ENCODE measurements around the gene ABTB2. TPM values are rescaled to one million over a fixed set of nuclear protein-coding genes. Genes with fewer than 3 reads are reported as not detected.

The ABTB2 gene
- total RNA-seq, 1 donor from 2014 or later = 24.7 TPM

GRCh38 chr11:34379079-34379478 is 21.3 kb upstream of the ABTB2 start:
- intact Hi-C loops (cut with micrococcal nuclease) = no loop called here
- Histone ChIP-seq H3K36me3 (no peaks in the 10 kb centered on the region), H3K27me3 (ENCODE audit: low read depth) (no peaks in the 10 kb centered on the region), H3K4me1 (no peaks in the 10 kb centered on the region), H3K4me3 (no peak overlapping the region), H3K27ac (replicated peaks) (no peak overlapping the region), H3K9me3 (replicated peaks) (peaks cover 46% of the 10 kb centered on the region)
- DNase-seq = no peak
- TF ChIP-seq CTCF (IDR thresholded peaks at IDR 0.05; ENCODE audit: borderline replicate concordance) = no peak

DNA sequence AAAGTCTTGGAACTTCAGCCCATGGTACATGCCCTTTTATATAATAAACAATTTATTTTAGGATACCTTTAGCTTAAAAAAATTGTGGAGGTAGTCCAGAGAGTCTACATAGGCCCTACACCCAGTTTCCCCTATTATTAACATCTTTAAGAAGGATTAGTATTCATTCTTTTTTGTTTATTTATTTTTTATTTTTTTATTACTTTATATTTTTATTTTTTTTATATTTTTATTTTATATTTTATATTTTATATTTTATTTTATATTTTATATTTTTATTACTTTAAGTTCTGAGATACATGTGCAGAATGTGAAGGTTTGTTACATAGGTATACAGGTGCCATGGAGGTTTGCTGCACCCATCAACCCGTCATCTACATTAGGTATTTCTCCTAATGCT is 15.9 kb upstream of the ABTB2 start:
- Histone ChIP-seq H3K27ac (replicated peaks) (no peak overlapping the region), H3K4me1 (no peaks in the 10 kb centered on the region), H3K36me3 (no peaks in the 10 kb centered on the region), H3K4me3 (no peak overlapping the region), H3K27me3 (ENCODE audit: low read depth) (no peaks in the 10 kb centered on the region), H3K9me3 (replicated peaks) (peaks cover 40% of the 10 kb centered on the region)
- TF ChIP-seq CTCF (IDR thresholded peaks at IDR 0.05; ENCODE audit: borderline replicate concordance) = no peak
- DNase-seq = no peak
- intact Hi-C loops (cut with micrococcal nuclease) = no loop called here

- H3K27ac ChIP-seq (replicated peaks) = no peak overlapping the region
- no peak for DNase-seq
- intact Hi-C loops (cut with micrococcal nuclease) = loop anchor here (10.0 kb wide), 2 partner anchors 98 to 372 kb away; no protein-coding TSS in a partner anchor
- H3K27me3 ChIP-seq (ENCODE audit: low read depth) = peaks cover 20% of the 10 kb centered on the region
- TF ChIP-seq CTCF (IDR thresholded peaks at IDR 0.05; ENCODE audit: borderline replicate concordance) = peak; percentile 48
- H3K4me1 ChIP-seq = no peaks in the 10 kb centered on the region
- H3K9me3 ChIP-seq (replicated peaks) = no peaks in the 10 kb centered on the region
- no peak overlapping the region for H3K4me3 ChIP-seq
- no peaks in the 10 kb centered on the region for H3K36me3 ChIP-seq
These were observed 8.7 kb upstream of the ABTB2 start for GRCh38 chr11:34366522-34366921.

- no peak for DNase-seq
- intact Hi-C loops (cut with micrococcal nuclease) = loop anchor here (10.0 kb wide), 2 partner anchors 101 to 369 kb away; no protein-coding TSS in a partner anchor
- Histone ChIP-seq H3K27me3 (ENCODE audit: low read depth) (peaks cover 30% of the 10 kb centered on the region), H3K36me3 (no peaks in the 10 kb centered on the region), H3K4me1 (no peaks in the 10 kb centered on the region), H3K9me3 (replicated peaks) (no peaks in the 10 kb centered on the region), H3K4me3 (no peak overlapping the region), H3K27ac (replicated peaks) (no peak overlapping the region)
- no peak for TF ChIP-seq CTCF (IDR thresholded peaks at IDR 0.05; ENCODE audit: borderline replicate concordance)
These were observed 6.3 kb upstream of the ABTB2 start for GRCh38 chr11:34364102-34364501.

DNA sequence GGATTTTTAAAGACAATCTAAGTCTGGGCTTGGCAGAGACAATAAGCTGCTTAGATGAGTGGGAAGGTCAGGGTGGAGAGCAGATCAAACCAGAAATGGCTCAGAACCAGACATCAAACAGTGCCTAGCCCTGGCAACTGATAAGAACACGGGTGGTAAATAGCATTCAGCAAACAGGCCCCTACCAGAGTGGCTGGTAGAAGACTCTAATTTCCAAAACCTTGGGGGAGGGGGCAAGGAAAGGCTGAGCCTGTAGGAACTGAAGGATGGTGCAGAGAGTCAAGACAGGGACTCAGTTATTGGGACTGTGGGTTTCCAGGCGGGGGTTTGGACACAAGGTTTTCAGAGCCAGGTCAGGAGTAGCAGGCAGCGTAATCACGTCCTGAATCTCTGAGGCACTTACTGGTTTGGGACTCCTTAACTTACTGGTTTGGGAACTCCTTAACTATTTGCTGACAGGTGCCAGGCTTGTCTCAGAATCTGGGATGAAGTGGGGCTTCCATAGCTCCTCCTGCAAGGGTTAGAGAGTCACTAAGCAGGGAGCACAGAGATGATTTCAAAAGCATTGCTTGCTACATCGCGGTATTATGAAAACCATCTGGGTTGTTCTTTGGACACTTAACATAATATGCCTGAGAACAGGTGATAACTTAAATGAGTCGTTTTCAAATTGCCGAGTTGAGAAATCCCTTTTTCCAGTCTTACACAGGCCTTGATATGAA is 5.7 kb upstream of the ABTB2 start:
- Histone ChIP-seq H3K27me3 (ENCODE audit: low read depth) (peaks cover 30% of the 10 kb centered on the region), H3K36me3 (no peaks in the 10 kb centered on the region), H3K4me1 (peaks cover 6% of the 10 kb centered on the region), H3K9me3 (replicated peaks) (no peaks in the 10 kb centered on the region), H3K27ac (replicated peaks) (no peak overlapping the region), H3K4me3 (no peak overlapping the region)
- no peak for DNase-seq
- intact Hi-C loops (cut with micrococcal nuclease) = loop anchor here (10.0 kb wide), 2 partner anchors 101 to 369 kb away; no protein-coding TSS in a partner anchor
- no peak for TF ChIP-seq CTCF (IDR thresholded peaks at IDR 0.05; ENCODE audit: borderline replicate concordance)
